HG03575 (cell line): ENCODE data around the gene PLCB3.
A peak's percentile ranks its signal among the peaks of the same experiment; 100 is the strongest.
"Not testable (repeated sequence)": the region's sequence is repeated elsewhere in the genome, so short reads cannot be mapped to it uniquely, and the experiment has no call there.

Experiments used
- ATAC-seq: cut with Tn5 transposase; IDR thresholded peaks from one replicate; pipeline ENCODE4 v1.9.1; 2021; ENCODE audit not compliant: unreplicated experiment, insufficient number of reproducible peaks, low FRiP score; ENCODE audit errors: extremely low read depth

The PLCB3 gene

DNA sequence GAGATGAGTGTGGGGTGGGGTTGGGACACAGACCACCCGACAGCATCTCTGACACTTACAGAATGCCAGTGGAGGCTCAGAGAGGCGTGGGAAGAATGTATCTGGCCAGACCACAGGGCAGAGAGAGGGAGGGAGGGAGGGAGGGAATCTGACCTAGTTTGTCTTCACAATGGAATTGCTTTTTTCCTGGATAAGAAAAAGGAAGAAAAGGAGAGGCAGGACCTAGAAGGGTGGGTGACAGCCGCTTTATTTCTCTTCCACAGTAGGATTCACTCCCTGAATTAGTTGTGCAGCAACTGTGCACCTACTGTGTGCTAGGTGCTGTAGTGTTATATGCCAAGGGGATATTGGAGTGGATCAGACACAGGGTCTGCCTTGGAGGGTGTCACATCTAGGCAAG lies 43.4 kb downstream of the PLCB3 start:
- ATAC-seq, result no peak

- no peak for ATAC-seq
These were observed 44.4 kb downstream of the PLCB3 start for GRCh38 chr11:64295760-64296159.

- no peak for ATAC-seq
These were observed 44.9 kb downstream of the PLCB3 start for GRCh38 chr11:64296236-64296635.

DNA sequence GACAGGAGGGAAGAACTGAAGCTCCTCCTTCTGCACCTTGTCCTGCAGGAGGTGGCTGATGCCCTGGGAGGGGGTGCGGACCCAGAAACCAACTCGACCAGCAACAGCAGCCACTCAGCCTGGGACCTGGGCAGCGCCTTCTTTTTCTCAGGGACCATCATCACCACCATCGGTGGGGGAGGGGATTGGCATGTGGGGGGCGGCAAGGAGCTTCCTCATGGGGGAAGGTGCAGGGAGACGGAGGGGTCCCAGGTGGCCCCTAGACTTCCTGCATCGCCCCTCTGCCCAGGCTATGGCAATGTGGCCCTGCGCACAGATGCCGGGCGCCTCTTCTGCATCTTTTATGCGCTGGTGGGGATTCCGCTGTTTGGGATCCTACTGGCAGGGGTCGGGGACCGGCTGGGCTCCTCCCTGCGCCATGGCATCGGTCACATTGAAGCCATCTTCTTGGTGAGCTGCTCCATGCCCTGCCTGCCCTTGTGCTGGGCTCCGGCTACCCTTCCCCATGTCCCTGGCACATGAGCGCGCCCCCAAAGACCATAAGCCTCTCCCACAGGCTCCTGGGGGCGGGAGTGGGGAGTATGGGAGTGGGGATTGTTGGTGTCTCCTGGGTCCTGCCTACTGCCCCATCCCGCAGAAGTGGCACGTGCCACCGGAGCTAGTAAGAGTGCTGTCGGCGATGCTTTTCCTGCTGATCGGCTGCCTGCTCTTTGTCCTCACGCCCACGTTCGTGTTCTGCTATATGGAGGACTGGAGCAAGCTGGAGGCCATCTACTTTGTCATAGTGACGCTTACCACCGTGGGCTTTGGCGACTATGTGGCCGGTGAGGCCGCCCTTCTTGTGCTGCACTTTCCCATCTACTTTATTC lies 45.7 kb downstream of the PLCB3 start:
- no peak for ATAC-seq

DNA sequence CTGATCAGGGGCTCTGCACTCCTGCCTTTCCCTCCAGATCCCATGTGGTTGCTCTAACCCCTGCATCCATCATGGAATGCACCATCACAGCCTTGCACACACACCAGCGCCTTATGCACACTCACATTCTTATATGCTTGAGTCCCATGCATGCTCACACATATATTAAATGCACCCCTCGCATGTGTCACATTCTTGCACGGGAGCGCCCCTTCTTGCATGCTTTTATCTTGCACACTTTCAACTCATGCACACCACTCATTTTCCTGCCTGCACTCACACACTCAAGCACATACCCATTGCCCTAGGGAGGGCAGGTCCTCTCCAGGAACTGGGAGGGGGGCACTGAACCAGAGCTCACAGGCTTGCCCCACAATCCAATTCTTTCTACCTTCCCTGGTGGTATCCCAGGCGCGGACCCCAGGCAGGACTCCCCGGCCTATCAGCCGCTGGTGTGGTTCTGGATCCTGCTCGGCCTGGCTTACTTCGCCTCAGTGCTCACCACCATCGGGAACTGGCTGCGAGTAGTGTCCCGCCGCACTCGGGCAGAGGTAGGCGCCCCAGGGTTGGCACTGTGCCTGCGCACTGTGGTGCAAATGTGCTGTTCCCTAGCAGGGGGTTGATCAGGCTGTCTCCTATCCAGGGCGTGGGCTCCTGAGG lies 46.5 kb downstream of the PLCB3 start:
- ATAC-seq, result no peak

DNA sequence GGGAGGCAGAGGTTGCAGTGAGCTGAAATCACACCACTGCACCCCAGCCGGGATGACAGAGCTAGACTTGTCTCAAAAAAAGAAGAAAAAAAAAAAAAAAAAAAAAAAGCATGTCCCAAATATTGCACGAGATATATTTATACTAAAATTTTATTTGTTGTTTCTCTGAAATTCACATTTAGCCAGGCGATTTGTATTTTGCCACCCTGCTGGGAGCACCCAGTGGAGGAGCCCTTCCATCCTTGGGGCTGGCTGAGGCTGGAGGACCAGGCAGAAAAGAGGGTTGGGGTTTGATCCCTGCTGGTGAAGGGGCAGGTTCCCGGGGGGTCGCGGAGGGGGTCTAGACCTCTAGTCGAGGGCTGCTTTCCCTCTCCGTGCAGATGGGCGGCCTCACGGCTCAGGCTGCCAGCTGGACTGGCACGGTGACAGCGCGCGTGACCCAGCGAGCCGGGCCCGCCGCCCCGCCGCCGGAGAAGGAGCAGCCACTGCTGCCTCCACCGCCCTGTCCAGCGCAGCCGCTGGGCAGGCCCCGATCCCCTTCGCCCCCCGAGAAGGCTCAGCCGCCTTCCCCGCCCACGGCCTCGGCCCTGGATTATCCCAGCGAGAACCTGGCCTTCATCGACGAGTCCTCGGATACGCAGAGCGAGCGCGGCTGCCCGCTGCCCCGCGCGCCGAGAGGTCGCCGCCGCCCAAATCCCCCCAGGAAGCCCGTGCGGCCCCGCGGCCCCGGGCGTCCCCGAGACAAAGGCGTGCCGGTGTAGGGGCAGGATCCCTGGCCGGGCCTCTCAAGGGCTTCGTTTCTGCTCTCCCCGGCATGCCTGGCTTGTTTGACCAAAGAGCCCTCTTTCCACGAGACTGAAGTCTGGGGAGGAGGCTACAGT lies 47.9 kb downstream of the PLCB3 start:
- no peak for ATAC-seq

DNA sequence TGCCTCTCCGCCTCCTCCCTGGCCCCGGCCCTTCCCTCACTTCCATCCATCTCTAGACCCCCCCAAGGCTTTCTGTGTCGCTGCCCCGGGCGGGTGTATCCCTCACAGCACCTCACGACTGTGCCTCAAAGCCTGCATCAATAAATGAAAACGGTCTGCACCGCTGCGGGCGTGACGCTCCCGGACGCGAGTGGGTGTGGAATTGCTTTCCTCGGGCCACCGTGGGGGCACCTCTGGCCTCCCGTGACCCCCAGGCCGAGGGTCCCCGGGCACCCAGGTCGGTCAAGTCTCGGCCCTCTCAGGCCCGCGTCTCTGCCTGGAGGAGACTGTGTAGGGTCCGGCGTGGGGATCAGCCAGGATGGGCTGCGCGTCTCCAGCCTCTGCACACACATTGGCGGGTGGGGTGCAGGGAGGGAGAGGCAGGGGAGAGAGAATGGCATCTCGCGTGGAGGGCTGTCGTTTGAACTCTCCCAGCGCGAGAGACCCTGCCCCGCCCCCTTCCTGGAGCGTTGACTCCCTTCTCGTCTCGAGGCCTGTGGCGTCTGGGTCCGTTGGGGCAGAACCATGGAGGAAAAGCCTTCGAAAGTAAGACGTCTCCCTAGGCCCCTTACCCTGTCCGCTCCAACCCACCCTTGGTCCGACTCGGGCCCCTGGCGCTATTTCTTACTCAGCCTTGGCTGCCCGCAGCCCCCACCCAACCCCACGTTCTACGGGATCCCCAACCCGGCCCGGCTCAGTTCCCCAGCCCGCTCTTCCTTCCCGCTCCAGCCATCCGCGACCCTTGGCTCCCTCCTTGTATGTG lies 48.7 kb downstream of the PLCB3 start, which contains the start of gene CATSPERZ:
Gene CATSPERZ (plus strand): TSS at position 512 of the 802 bp plus-strand sequence. CDS start 53 bp downstream, at position 565.
- no peak for ATAC-seq

- ATAC-seq, result no peak
These were observed 52.0 kb downstream of the PLCB3 start for GRCh38 chr11:64303109-64304031.

DNA sequence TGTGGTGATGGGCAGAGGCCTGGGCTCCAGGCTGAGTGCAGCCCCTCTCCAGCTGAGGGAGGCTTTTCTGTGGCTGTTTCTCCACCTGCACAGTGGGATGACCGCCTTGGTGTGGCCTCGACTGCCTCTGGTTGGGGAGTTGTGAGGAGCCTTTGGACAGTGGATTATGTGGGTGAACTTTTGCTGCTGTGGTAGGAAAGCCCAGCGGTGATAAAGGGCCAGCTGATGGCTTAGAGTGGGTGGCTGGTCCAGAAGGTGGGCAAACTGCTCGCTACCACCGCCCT lies 52.6 kb downstream of the PLCB3 start:
- no peak for ATAC-seq

DNA sequence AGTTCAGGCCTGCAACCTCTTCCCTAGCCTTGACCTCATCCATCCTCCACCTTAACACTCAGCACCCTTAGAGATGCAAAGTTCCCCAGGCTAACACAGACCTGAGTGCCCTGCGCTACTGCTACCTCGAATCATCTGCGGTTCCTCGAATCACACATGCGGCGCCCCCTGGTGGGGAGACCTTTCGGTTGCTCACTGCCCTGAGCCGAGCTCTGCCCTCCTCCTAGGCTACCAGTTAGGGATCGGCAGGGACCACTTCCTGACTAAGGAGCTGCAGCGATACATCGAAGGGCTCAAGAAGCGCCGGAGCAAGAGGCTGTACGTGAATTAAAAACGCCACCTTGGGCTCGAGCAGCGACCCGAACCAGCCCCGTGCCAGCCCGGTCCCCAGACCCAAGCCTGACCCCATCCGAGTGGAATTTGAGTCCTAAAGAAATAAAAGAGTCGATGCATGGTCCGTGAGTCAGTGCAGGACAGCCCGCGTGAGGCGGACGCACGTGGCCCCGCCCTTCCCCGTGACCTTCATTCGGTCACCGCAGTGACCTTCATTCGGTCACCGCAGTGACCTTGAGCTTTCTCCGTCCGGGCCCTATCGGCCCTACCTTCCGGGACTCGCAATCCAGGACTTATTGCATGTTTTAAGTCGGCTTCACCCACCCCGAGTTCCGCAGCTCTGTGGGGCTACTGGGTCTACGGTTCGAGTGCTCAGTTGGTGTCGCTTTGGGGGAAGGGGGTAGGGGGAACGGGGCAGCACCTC lies 53.2 kb downstream of the PLCB3 start:
- no peak for ATAC-seq

- ATAC-seq, result peak; percentile 32
These were observed 53.9 kb downstream of the PLCB3 start, which contains the start of gene ESRRA for GRCh38 chr11:64305075-64305690. Gene ESRRA, plus strand, starts transcription at chr11:64305524. Its CDS starts 1,656 bp downstream, at chr11:64307180.

DNA sequence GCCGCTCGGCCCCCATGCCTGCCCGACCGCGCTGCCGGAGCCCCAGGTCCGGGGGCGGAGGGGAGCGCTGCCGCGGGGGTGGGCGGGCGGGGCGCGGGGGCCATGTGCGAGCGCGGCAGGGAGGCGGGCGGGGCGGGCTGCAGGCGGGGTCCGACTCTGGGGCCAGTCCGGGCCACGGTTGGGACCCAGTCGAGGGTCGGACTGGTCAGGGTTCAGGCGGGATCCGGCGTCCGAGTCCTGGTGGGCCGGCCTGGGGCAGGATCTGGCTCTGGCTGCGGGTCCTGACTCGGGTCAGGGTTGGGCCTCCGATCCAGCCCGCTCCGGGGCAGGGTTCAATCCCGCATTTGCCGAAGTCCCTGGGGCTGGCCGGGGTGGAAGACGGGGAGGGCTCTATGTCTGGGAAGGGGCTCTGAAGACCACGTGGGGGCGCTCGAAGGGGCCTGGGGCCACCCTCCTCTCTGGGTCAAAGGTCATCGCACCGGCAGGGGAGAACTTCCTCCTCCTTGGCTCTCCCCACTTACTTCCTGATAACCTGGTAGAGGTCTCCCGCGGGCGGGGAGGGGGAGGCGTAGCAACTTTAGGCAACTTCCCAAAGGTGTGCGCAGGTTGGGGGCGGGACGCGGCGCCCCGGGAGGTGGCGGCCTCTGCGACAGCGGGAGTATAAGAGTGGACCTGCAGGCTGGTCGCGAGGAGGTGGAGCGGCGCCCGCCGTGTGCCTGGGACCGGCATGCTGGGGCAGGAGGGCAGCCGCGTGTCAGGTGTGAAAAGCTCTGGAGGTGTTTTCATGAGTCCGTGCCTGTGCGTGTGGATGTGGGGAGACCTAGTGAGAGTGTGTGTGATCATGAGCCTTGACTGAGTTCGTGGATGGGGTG lies 54.6 kb downstream of the PLCB3 start:
- no peak for ATAC-seq

- ATAC-seq, result no peak
These were observed 55.2 kb downstream of the PLCB3 start for GRCh38 chr11:64306563-64306875.

- ATAC-seq, result no peak
These were observed 55.7 kb downstream of the PLCB3 start for GRCh38 chr11:64306876-64307622.

GRCh38 chr11:64307795-64308194 lies 56.5 kb downstream of the PLCB3 start:
- not testable (repeated sequence) for ATAC-seq
